Stimulated activated CD4-positive, alpha-beta T cell treated with anti-CD3 and anti-CD28 coated beads, Interleukin-1b, Interleukin-23, amount 100 ng/mL, for 24 hours (primary cell): ENCODE measurements around the gene HDAC1.

Experiments
- DNase-seq, 4 experiments: peaks; one replicate each; pipeline ENCODE4 v3.0.0-alpha.2; 2020; ENCODE audit warnings: low read depth in 4 of 4, low spot score in 1 of 4

HDAC1 gene

GRCh38 chr1:32367912-32368635 lies 76.2 kb downstream of the HDAC1 start:
- no peak for DNase-seq

DNA sequence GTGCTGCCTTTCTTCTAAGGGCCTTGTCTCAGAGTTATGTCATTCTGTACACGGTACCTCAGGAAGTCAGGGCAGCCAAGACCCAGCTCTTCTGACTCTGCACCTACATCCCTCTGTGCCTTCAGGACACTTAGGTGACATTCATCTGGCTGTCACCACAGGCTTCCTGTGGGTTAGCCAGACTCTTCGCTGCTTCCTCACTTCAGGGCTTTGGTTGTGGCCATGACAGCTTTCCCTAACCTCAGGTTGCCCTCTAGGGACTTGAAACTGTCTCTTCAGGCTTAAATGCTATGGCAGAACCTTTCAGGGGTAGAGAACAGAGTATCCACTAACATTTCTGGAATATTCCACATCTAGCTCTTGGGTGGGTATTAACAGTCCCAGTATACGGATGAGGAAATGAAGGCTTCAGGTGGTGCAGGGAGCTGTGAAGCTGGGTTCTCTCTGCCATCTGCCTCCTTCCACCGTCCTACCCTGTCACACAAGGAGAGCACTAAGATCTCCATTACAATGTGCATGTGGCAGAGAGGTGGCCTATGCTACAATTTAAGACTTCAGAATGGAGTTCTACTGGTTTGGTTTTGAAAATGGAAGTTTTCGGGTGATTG lies 80.4 kb downstream of the HDAC1 start:
- DNase-seq: no peak

- DNase-seq: no peak
These were observed 82.2 kb downstream of the HDAC1 start for GRCh38 chr1:32373996-32374592.

DNA sequence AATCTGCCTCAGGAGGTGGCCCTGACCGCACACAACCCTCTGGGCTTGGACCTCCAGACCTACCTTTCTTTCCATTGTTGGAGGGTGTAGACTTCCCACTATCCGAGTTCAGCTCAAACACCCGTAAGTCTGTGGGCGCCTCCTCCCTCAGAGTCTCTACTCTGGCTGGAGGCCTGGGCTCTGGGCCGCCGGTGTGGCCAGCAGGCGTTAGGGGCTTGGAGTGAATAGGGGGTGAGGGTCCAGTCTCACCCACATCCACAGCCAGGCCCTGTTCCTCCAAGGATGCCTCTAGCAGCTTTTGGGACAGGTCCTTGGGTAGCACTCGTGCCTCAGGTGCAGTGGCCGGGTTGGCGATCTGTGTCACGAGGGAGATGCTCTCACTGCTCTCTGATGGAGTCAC lies 84.3 kb downstream of the HDAC1 start:
- DNase-seq: no peak

GRCh38 chr1:32377541-32378220 lies 85.8 kb downstream of the HDAC1 start:
- DNase-seq: no peak

GRCh38 chr1:32380057-32380456 lies 88.2 kb downstream of the HDAC1 start:
- no peak for DNase-seq
